ENCODE data around the gene SEC62. TPM values are rescaled to one million over a fixed set of nuclear protein-coding genes. Genes with fewer than 3 reads are reported as not detected.

SEC62 gene
- total RNA-seq, 4 donors from 2014 or later, result 20.0 to 195 (median 65.2) TPM

- H3K27me3 ChIP-seq, result no peaks in the 10 kb centered on the region
- intact Hi-C loops (cut with DNase I; ENCODE audit: low total_unique reads), result no loop called here
- H3K27ac ChIP-seq, result peak overlapping the region; percentile 95 to 100
- H3K4me3 ChIP-seq, result peak overlapping the region; percentile 80 to 100
- TF ChIP-seq, protein P1, sequence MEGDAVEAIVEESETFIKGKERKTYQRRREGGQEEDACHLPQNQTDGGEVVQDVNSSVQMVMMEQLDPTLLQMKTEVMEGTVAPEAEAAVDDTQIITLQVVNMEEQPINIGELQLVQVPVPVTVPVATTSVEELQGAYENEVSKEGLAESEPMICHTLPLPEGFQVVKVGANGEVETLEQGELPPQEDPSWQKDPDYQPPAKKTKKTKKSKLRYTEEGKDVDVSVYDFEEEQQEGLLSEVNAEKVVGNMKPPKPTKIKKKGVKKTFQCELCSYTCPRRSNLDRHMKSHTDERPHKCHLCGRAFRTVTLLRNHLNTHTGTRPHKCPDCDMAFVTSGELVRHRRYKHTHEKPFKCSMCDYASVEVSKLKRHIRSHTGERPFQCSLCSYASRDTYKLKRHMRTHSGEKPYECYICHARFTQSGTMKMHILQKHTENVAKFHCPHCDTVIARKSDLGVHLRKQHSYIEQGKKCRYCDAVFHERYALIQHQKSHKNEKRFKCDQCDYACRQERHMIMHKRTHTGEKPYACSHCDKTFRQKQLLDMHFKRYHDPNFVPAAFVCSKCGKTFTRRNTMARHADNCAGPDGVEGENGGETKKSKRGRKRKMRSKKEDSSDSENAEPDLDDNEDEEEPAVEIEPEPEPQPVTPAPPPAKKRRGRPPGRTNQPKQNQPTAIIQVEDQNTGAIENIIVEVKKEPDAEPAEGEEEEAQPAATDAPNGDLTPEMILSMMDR (IDR thresholded peaks at IDR 0.05), result no peak
- no peak for TF ChIP-seq POLR2A (IDR thresholded peaks at IDR 0.05)
- no peaks in the 10 kb centered on the region for H3K9me3 ChIP-seq
- DNase-seq, result no peak
- H3K4me1 ChIP-seq, result peaks cover 4 to 7% of the 10 kb centered on the region in 2 donors
- H3K36me3 ChIP-seq, result no peaks in the 10 kb centered on the region
Measured at GRCh38 chr3:169966951-169967915, 626 bp downstream of the SEC62 start.

GRCh38 chr3:169968224-169968885 lies 1.7 kb downstream of the SEC62 start:
- H3K4me3 ChIP-seq, result no peak overlapping the region
- peak overlapping the region in 1 of 2 donors; percentile 100 for H3K27ac ChIP-seq

GRCh38 chr3:169969174-169970095 lies 2.8 kb downstream of the SEC62 start:
- H3K4me3 ChIP-seq, result no peak overlapping the region

More at GRCh38 chr3:169968224-169968885, 1.7 kb downstream of the SEC62 start:
- Histone ChIP-seq H3K4me1 (peaks cover 4 to 7% of the 10 kb centered on the region in 2 donors), H3K27me3 (no peaks in the 10 kb centered on the region), H3K9me3 (no peaks in the 10 kb centered on the region), H3K36me3 (no peaks in the 10 kb centered on the region)
- no peak for DNase-seq
- intact Hi-C loops (cut with DNase I; ENCODE audit: low total_unique reads), result no loop called here
- TF ChIP-seq, protein P1 (IDR thresholded peaks at IDR 0.05), result no peak
- no peak for TF ChIP-seq POLR2A (IDR thresholded peaks at IDR 0.05)

GRCh38 chr3:169970847-169971246 lies 4.2 kb downstream of the SEC62 start:
- no peaks in the 10 kb centered on the region for H3K27me3 ChIP-seq
- H3K27ac ChIP-seq, result no peak overlapping the region
- TF ChIP-seq, protein P1 (IDR thresholded peaks at IDR 0.05), result no peak
- no peak for TF ChIP-seq POLR2A (IDR thresholded peaks at IDR 0.05)
- H3K9me3 ChIP-seq, result no peaks in the 10 kb centered on the region
- H3K36me3 ChIP-seq, result no peaks in the 10 kb centered on the region
- H3K4me3 ChIP-seq, result no peak overlapping the region
- DNase-seq, result no peak
- peaks cover 4 to 7% of the 10 kb centered on the region in 2 donors for H3K4me1 ChIP-seq
- intact Hi-C loops (cut with DNase I; ENCODE audit: low total_unique reads), result no loop called here

More at GRCh38 chr3:169969174-169970095, 2.8 kb downstream of the SEC62 start:
- intact Hi-C loops (cut with DNase I; ENCODE audit: low total_unique reads), result no loop called here
- peak overlapping the region in 1 of 2 donors; percentile 7 for H3K27ac ChIP-seq
- DNase-seq, result no peak
- no peaks in the 10 kb centered on the region for H3K27me3 ChIP-seq
- H3K36me3 ChIP-seq, result no peaks in the 10 kb centered on the region
- H3K9me3 ChIP-seq, result no peaks in the 10 kb centered on the region
- peaks cover 4 to 7% of the 10 kb centered on the region in 2 donors for H3K4me1 ChIP-seq
- TF ChIP-seq POLR2A (IDR thresholded peaks at IDR 0.05), result no peak
- TF ChIP-seq, protein P1 (IDR thresholded peaks at IDR 0.05), result no peak

Data from uterus (tissue), 4 donors.